ENCODE data around the gene HACD3. TPM values are rescaled to one million over a fixed set of nuclear protein-coding genes. Genes with fewer than 3 reads are reported as not detected.

The HACD3 gene
- total RNA-seq, 1 donor from 2014 or later = 113 TPM

DNA sequence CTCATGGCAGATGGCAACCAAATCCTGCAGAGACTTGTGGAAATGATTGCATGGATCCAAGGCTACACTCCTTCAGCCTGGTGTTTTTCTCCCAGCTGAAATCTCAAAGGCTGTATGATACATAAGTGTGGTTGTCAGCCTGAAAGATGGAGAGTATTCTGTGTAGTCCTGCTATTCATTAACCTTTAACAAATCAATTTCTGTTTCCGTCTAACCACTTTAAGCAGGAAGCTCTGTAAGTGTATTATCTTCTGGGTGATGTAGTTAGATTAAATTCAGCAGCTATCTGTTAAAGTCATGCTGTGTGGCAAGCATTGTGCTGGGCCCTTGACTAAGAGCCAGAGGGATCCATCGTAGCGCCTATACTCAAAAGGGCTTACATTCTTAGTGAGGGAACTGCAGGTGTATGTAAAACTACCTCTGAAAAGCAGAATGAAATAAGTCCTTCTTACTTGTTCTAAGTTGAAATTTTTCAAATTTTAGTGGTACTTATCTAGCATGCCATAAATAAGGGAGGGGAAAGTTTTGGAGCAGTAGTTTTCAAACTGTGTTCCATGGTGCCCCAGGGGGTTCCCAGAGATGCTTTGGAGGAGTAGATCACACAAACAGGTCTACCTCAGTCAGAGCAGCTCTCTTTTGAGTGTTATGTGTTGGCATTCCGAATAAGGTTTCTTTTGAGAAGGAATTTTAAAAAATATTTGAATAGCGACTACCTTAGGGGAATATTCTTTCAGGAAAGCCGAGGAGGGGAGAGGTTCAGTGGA, 28.9 kb downstream of the HACD3 start:
- peaks cover 20% of the 10 kb centered on the region for H3K4me1 Mint-ChIP-seq
- H3K36me3 Mint-ChIP-seq = peaks cover 71% of the 10 kb centered on the region
- H3K9me3 Mint-ChIP-seq = peaks cover 3% of the 10 kb centered on the region
- H3K27ac Mint-ChIP-seq = peak overlapping the region; percentile 47
- DNase-seq (ENCODE audit: low spot score in 2 of 2, unreplicated experiment in 2 of 2) = no peak
- no peak for TF ChIP-seq CTCF (IDR thresholded peaks at IDR 0.05; ENCODE audit: unreplicated experiment)
- no peak overlapping the region for H3K4me3 Mint-ChIP-seq
- no peaks in the 10 kb centered on the region for H3K27me3 Mint-ChIP-seq (ENCODE audit: low read depth)

DNA sequence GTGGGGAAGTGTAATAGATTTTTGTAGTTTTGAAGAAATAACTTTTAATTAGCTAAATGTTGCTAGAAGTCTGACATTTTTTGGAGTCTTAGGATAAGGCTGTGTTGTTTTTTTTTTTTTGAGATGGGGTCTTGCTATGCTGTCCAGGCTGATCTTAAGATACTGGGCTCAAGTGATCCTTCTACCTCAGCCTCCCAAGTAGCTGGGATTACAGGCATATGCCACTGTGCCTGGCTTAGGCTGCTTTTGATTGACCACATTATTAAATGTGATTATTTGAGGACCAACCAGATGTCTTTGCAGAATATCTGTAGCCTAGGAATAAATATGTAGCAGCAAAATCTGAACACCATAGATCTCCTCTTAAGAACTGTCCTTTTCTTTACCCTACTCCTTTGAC, 29.7 kb downstream of the HACD3 start:
- Mint-ChIP-seq H3K4me3 (no peak overlapping the region), H3K4me1 (peaks cover 20% of the 10 kb centered on the region), H3K9me3 (peaks cover 7% of the 10 kb centered on the region), H3K36me3 (peaks cover 76% of the 10 kb centered on the region), H3K27ac (peak overlapping the region; percentile 7), H3K27me3 (ENCODE audit: low read depth) (no peaks in the 10 kb centered on the region)
- no peak for TF ChIP-seq CTCF (IDR thresholded peaks at IDR 0.05; ENCODE audit: unreplicated experiment)
- no peak for DNase-seq (ENCODE audit: low spot score in 2 of 2, unreplicated experiment in 2 of 2)

DNA sequence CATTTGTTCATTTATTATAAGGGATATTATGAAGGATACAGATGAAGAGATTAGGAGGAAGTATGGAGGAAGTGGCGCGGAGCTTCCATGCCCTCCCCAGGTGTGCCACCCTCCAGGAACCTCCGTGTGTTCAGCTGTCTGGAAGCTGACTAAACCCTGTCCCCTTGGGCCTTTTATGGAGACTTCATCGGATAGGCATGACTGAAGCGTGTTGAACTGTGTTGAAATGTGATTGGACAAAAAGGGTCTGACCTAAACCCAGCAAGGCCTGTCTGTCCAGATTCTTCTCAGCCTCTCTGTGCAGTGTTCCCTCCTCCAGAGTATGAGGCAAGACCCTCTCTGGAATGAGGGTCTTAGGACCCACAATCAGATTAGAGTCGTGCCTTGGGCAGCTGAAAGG, 31.7 kb downstream of the HACD3 start:
- peaks cover 20% of the 10 kb centered on the region for H3K4me1 Mint-ChIP-seq
- peak overlapping the region; percentile 97 for H3K27ac Mint-ChIP-seq
- peaks cover 21% of the 10 kb centered on the region for H3K9me3 Mint-ChIP-seq
- no peak for TF ChIP-seq CTCF (IDR thresholded peaks at IDR 0.05; ENCODE audit: unreplicated experiment)
- DNase-seq (ENCODE audit: low spot score in 2 of 2, unreplicated experiment in 2 of 2) = peak in 1 of 2 experiments; percentile 39
- H3K36me3 Mint-ChIP-seq = peaks cover 80% of the 10 kb centered on the region
- H3K27me3 Mint-ChIP-seq (ENCODE audit: low read depth) = no peaks in the 10 kb centered on the region
- peak overlapping the region; percentile 44 for H3K4me3 Mint-ChIP-seq

- no peak for DNase-seq (ENCODE audit: low spot score in 2 of 2, unreplicated experiment in 2 of 2)
- H3K4me1 Mint-ChIP-seq = peaks cover 4% of the 10 kb centered on the region
- no peak overlapping the region for H3K4me3 Mint-ChIP-seq
- no peaks in the 10 kb centered on the region for H3K27me3 Mint-ChIP-seq (ENCODE audit: low read depth)
- peaks cover 15% of the 10 kb centered on the region for H3K9me3 Mint-ChIP-seq
- TF ChIP-seq CTCF (IDR thresholded peaks at IDR 0.05; ENCODE audit: unreplicated experiment) = no peak
- H3K36me3 Mint-ChIP-seq = peaks cover 60% of the 10 kb centered on the region
- peak overlapping the region; percentile 50 for H3K27ac Mint-ChIP-seq
These were observed 39.5 kb downstream of the HACD3 start for GRCh38 chr15:65569728-65570127.

DNA sequence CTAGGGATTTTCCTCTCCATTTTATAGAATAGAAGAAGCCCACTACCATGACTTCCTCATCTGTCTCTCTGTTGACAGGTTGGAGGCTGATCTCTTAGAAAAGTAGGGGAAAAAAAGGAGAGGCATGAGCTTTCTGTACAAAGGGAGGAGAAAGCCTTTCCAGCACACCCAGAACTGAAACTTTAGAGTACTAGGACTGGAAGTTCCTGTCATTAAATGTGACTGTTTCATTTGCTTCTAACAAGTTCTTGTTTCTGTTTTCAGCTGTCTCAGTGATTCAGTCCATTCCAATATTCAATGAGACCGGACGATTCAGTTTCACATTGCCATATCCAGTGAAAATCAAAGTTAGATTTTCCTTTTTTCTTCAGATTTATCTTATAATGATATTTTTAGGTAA, 41.7 kb downstream of the HACD3 start:
- H3K4me3 Mint-ChIP-seq = no peak overlapping the region
- peaks cover 11% of the 10 kb centered on the region for H3K4me1 Mint-ChIP-seq
- no peak for DNase-seq (ENCODE audit: low spot score in 2 of 2, unreplicated experiment in 2 of 2)
- H3K36me3 Mint-ChIP-seq = peaks cover 44% of the 10 kb centered on the region
- H3K27ac Mint-ChIP-seq = no peak overlapping the region
- H3K27me3 Mint-ChIP-seq (ENCODE audit: low read depth) = no peaks in the 10 kb centered on the region
- peaks cover under 1% of the 10 kb centered on the region for H3K9me3 Mint-ChIP-seq
- TF ChIP-seq CTCF (IDR thresholded peaks at IDR 0.05; ENCODE audit: unreplicated experiment) = no peak
